ENCODE measurements around the gene RBM43.

Gene RBM43

GRCh38 chr2:151230627-151231140, 31.0 kb downstream of the RBM43 start:
- no peak overlapping the region for H3K4me3 ChIP-seq (ENCODE audit: control insufficient read depth, low read depth, low read length)
- TF ChIP-seq CTCF (conservative IDR thresholded peaks at IDR 0.05; ENCODE audit: control insufficient read depth, insufficient read depth, low read depth, low read length) = no peak
- DNase-seq (ENCODE audit: low read depth) = no peak

GRCh38 chr2:151228847-151229512, 32.7 kb downstream of the RBM43 start:
- H3K4me3 ChIP-seq (ENCODE audit: control insufficient read depth, low read depth, low read length) = no peak overlapping the region
- DNase-seq (ENCODE audit: low read depth) = no peak
- no peak for TF ChIP-seq CTCF (conservative IDR thresholded peaks at IDR 0.05; ENCODE audit: control insufficient read depth, insufficient read depth, low read depth, low read length)

- DNase-seq (ENCODE audit: low read depth) = no peak
- H3K4me3 ChIP-seq (ENCODE audit: control insufficient read depth, low read depth, low read length) = no peak overlapping the region
- TF ChIP-seq CTCF (conservative IDR thresholded peaks at IDR 0.05; ENCODE audit: control insufficient read depth, insufficient read depth, low read depth, low read length) = no peak
Measured at GRCh38 chr2:151217343-151217742, 44.3 kb downstream of the RBM43 start.

GRCh38 chr2:151207100-151207499, 54.6 kb downstream of the RBM43 start:
- TF ChIP-seq CTCF (conservative IDR thresholded peaks at IDR 0.05; ENCODE audit: control insufficient read depth, insufficient read depth, low read depth, low read length) = no peak
- no peak overlapping the region for H3K4me3 ChIP-seq (ENCODE audit: control insufficient read depth, low read depth, low read length)
- DNase-seq (ENCODE audit: low read depth) = no peak

GRCh38 chr2:151206446-151206968, 55.2 kb downstream of the RBM43 start:
- no peak overlapping the region for H3K4me3 ChIP-seq (ENCODE audit: control insufficient read depth, low read depth, low read length)
- no peak for DNase-seq (ENCODE audit: low read depth)
- TF ChIP-seq CTCF (conservative IDR thresholded peaks at IDR 0.05; ENCODE audit: control insufficient read depth, insufficient read depth, low read depth, low read length) = no peak

GRCh38 chr2:151205571-151205970, 56.1 kb downstream of the RBM43 start:
- no peak overlapping the region for H3K4me3 ChIP-seq (ENCODE audit: control insufficient read depth, low read depth, low read length)
- no peak for TF ChIP-seq CTCF (conservative IDR thresholded peaks at IDR 0.05; ENCODE audit: control insufficient read depth, insufficient read depth, low read depth, low read length)
- DNase-seq (ENCODE audit: low read depth) = no peak
